ENCODE data around the gene PRUNE1.

Gene PRUNE1

GRCh38 chr1:151008244-151009205, at the start of gene PRUNE1:
TSS of gene PRUNE1 (plus strand) at chr1:151008449. CDS start at chr1:151008633, 184 bp downstream.
- peak; percentile 97 for DNase-seq

GRCh38 chr1:150960646-150961045, 47.6 kb upstream of the PRUNE1 start:
- no peak for DNase-seq

- DNase-seq: no peak
Observed at GRCh38 chr1:150961756-150962155, 46.5 kb upstream of the PRUNE1 start.

GRCh38 chr1:150963321-150964163, 44.7 kb upstream of the PRUNE1 start:
- DNase-seq: no peak

GRCh38 chr1:150964164-150964489, 44.1 kb upstream of the PRUNE1 start:
- no peak for DNase-seq

- DNase-seq: no peak
Observed at GRCh38 chr1:150965605-150966004, 42.6 kb upstream of the PRUNE1 start.

- no peak for DNase-seq
Observed at GRCh38 chr1:150966011-150966410, 42.2 kb upstream of the PRUNE1 start.

GRCh38 chr1:150967936-150968335, 40.3 kb upstream of the PRUNE1 start:
- DNase-seq: no peak

GRCh38 chr1:150968491-150968890, 39.8 kb upstream of the PRUNE1 start:
- DNase-seq: no peak

- DNase-seq: no peak
Observed at GRCh38 chr1:150969626-150970025, 38.6 kb upstream of the PRUNE1 start.

- DNase-seq: no peak
Observed at GRCh38 chr1:150970808-150971582, 37.3 kb upstream of the PRUNE1 start.

- DNase-seq: no peak
Observed at GRCh38 chr1:150971583-150972416, 36.4 kb upstream of the PRUNE1 start.

GRCh38 chr1:150972417-150972940, 35.8 kb upstream of the PRUNE1 start:
- no peak for DNase-seq

GRCh38 chr1:150973258-150973835, 34.9 kb upstream of the PRUNE1 start:
- DNase-seq: no peak

GRCh38 chr1:150973836-150974579, 34.2 kb upstream of the PRUNE1 start:
- DNase-seq: peak; percentile 57

GRCh38 chr1:150974580-150975478, 33.4 kb upstream of the PRUNE1 start, which contains the start of gene CERS2:
TSS of gene CERS2 (minus strand) at chr1:150974835. CDS start at chr1:150969090, 5,745 bp downstream.
- peak; percentile 84 for DNase-seq

GRCh38 chr1:150976401-150976821, 31.8 kb upstream of the PRUNE1 start:
- DNase-seq: no peak

- peak; percentile 88 for DNase-seq
Observed at GRCh38 chr1:150976879-150977694, 31.2 kb upstream of the PRUNE1 start.

All from CD4-positive, alpha-beta T cell treated with Interleukin-6 for 4 hours (primary cell).